Psoas muscle (tissue), 8 donors: Measurements from ENCODE around the gene PARVG. TPM values are rescaled to one million over a fixed set of nuclear protein-coding genes. Genes with fewer than 3 reads are reported as not detected.
"Not testable (repeated sequence)": the region's sequence is repeated elsewhere in the genome, so short reads cannot be mapped to it uniquely, and the experiment has no call there.

Source experiments
- ATAC-seq, 4 donors: fragments of 200-7000 bp; cut with Tn5 transposase; one replicate each; pipeline ENCODE4 v1.9.1; 2020; ENCODE audit warnings: moderate library complexity in 3 of 4, mild to moderate bottlenecking in 2 of 4
- DNase-seq, 2 donors: peaks; one replicate each; pipeline ENCODE4 v3.0.0-alpha.2; 2020
- H3K27ac ChIP-seq: fragments of 200-600 bp; one replicate; pipeline ENCODE4 v1.8.0; 2022
- H3K27me3 ChIP-seq, 3 donors: fragments of 200-600 bp in 1 of 3; one replicate each; pipeline versions ENCODE4 v1.6.1 to v1.8.0; 2013 to 2022; ENCODE audit warnings: low read length in 2 of 3, mild to moderate bottlenecking in 2 of 3, moderate library complexity in 1 of 3; ENCODE audit not compliant: insufficient read depth in 3 of 3
- H3K36me3 ChIP-seq, 2 donors: fragments of 200-600 bp in 1 of 2; one replicate each; pipeline versions ENCODE4 v1.6.1 to v1.8.0; 2013 to 2022; ENCODE audit warnings: low read depth in 1 of 2, mild to moderate bottlenecking in 1 of 2, moderate library complexity in 1 of 2; ENCODE audit not compliant: insufficient read depth in 1 of 2
- H3K4me1 ChIP-seq: fragments of 200-600 bp; one replicate; pipeline ENCODE4 v1.8.0; 2022
- H3K4me3 ChIP-seq: fragments of 200-600 bp; one replicate; pipeline ENCODE4 v1.8.0; 2022; ENCODE audit warnings: mild to moderate bottlenecking
- H3K9me3 ChIP-seq: fragments of 200-600 bp; one replicate; pipeline ENCODE4 v1.8.0; 2022
- CTCF ChIP-seq: fragments of 200-600 bp; IDR thresholded peaks from one replicate; pipeline ENCODE4 v1.8.0; 2022; ENCODE audit warnings: antibody characterized with exemption
- WGBS, 3 donors: extraction: QIAGEN DNeasy Blood & Tissue Kit; methylation state at CpG; one replicate each; pipeline versions ENCODE4 v1.1.6 to v1.1.7; 2013; 5-methylcytosine and 5-hydroxymethylcytosine counted together
- intact Hi-C, 2 donors: fragments of 100-400 bp; cut with DNase I; formaldehyde crosslinking; loops; one replicate each; pipeline versions ENCODE4 v1.11.0 to v1.14.2; 2022
- polyA plus RNA-seq, 3 donors: library from polyadenylated mRNA; stranded (reverse); fragments of 200-250 nt; gene quantifications; one replicate each; pipeline ENCODE4 v1.2.3, GENCODE V29; 2013
- total RNA-seq, 4 donors: library from RNA; stranded (reverse); fragmentation: NEBNext Ultra II Directional in 2 of 4; extraction: Animal tissue kit (Norgen Biotek cat#: 25700) in 2 of 4; gene quantifications; one replicate each; pipeline versions ENCODE4 v1.2.1 to v1.2.4, GENCODE V29; 2021 to 2023
- donor health status: healthy with polysubstance abuse.
- donor health status: DM: no; HTN: no; CAD: no; lungs with moderate emphysema.
- donor health status: Bipolar disorder and iron deficiency.
- donor health status: healthy.
- donor health status: DM: yes; HTN: yes; CAD: no.
- donor health status: DM: no; HTN: no; CAD: no.
- donor health status: DM: no; HTN: no; CAD: no.
- donor health status: DM: yes; HTN: yes; CAD: no.

PARVG gene
- total and polyA plus RNA-seq, 7 donors = 0.77 to 3.2 (median 1.5) TPM

- DNase-seq = no peak
- Histone ChIP-seq H3K4me1 (no peaks in the 10 kb centered on the region), H3K9me3 (no peaks in the 10 kb centered on the region), H3K27ac (no peak overlapping the region), H3K4me3 (no peak overlapping the region), H3K27me3 (peaks cover 0 to 5% (median 0%) of the 10 kb centered on the region in 3 donors), H3K36me3 (no peaks in the 10 kb centered on the region)
- intact Hi-C loops = no loop called here
- no peak for ATAC-seq
- no peak for TF ChIP-seq CTCF
Observed at GRCh38 chr22:44237290-44237689, 56.6 kb downstream of the PARVG start.

GRCh38 chr22:44241121-44241520 is 60.4 kb downstream of the PARVG start:
- DNase-seq, H3K4me3 ChIP-seq, H3K4me1 ChIP-seq, H3K27ac ChIP-seq, H3K9me3 ChIP-seq, ATAC-seq, H3K36me3 ChIP-seq, intact Hi-C loops: not testable (repeated sequence)
- WGBS, 3 donors = 85 to 89% (median 86%) methylated on average over 3 of the region's 3 CpGs
- peaks cover 0 to 12% (median 8%) of the 10 kb centered on the region in 3 donors for H3K27me3 ChIP-seq

DNA sequence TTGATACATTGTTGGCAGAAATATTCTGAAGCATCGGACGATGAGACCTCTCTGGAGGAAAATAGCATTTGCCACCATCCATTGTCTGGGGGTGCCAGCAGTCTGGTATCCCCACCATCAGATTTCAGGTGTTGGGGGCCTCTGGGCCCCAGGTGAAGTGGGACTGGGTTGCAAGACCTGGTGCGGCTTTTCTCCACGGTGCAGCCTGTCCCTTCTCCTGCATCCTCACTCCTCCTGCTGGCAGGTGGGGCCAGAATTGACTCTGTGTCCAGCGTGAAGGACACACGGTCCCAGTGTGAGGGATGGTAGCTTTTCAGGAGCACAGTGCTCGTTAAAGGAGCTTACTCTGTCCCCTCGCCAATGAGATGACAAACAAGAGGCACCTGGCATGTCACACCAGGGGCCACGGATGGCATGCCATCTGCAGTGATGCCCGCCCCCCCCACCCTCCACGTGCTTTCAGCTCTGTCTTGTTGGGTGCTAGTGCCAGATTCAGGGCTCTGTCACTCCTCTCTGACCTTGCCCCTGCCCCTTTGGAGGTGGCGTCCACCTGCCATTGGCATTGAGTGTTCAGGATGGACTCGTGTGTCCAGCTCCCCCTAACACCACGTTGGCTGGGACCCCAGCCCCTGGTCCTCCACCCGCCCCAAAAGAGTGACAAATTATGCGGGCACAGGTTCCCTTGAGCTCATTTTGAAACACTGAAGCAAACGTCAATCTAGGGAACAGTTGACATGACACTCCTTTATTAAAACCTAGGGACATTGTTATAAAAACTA is 62.4 kb downstream of the PARVG start:
- H3K9me3 ChIP-seq = no peaks in the 10 kb centered on the region
- no peaks in the 10 kb centered on the region for H3K36me3 ChIP-seq
- intact Hi-C loops = no loop called here
- H3K4me3 ChIP-seq = no peak overlapping the region
- ATAC-seq (no peak), DNase-seq (no peak)
- no peak for TF ChIP-seq CTCF
- H3K4me1 ChIP-seq = no peaks in the 10 kb centered on the region
- H3K27me3 ChIP-seq = peaks cover 0 to 20% (median 13%) of the 10 kb centered on the region in 3 donors
- no peak overlapping the region for H3K27ac ChIP-seq
- 55 to 68% (median 59%) methylated on average over 16 to 17 of the region's 17 CpGs for WGBS, 3 donors

DNA sequence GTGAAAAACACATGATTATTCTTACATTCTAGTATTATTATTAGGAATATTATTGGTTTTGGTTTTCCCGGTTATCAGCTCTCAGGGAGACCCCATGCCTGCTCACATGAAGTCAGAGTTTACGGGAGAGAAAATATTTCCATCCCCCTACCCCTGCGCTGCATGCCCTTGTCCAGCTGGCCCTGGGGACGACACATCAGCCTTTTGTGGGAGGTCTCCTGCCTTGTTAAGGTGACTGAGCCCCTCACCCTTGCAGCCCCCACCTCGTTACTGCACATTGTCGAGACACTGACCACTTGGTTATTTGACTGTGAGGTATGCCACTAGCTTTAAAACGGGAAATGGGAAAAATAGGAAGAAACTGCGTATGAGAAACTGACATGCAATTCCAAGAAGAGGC is 63.0 kb downstream of the PARVG start:
- DNase-seq (no peak), ATAC-seq (no peak)
- WGBS, 3 donors = 68 to 76% (median 72%) methylated on average over 8 of the region's 8 CpGs
- intact Hi-C loops = no loop called here
- H3K4me1 ChIP-seq = no peaks in the 10 kb centered on the region
- H3K9me3 ChIP-seq = no peaks in the 10 kb centered on the region
- H3K36me3 ChIP-seq = no peaks in the 10 kb centered on the region
- no peak for TF ChIP-seq CTCF
- H3K27ac ChIP-seq = no peak overlapping the region
- peaks cover 0 to 20% (median 13%) of the 10 kb centered on the region in 3 donors for H3K27me3 ChIP-seq
- H3K4me3 ChIP-seq = no peak overlapping the region

GRCh38 chr22:44244265-44244822 is 63.6 kb downstream of the PARVG start:
- ATAC-seq (no peak), DNase-seq (no peak)
- Histone ChIP-seq H3K9me3 (peaks cover 3% of the 10 kb centered on the region), H3K4me1 (no peaks in the 10 kb centered on the region), H3K36me3 (no peaks in the 10 kb centered on the region), H3K27me3 (peaks cover 0 to 20% (median 13%) of the 10 kb centered on the region in 3 donors), H3K27ac (no peak overlapping the region), H3K4me3 (no peak overlapping the region)
- no peak for TF ChIP-seq CTCF
- 84 to 88% (median 87%) methylated on average over 9 of the region's 9 CpGs for WGBS, 3 donors
- intact Hi-C loops = no loop called here
